GM21526 (cell line): ENCODE results near the gene ZSCAN30.

Source experiments
- ATAC-seq: cut with Tn5 transposase; IDR thresholded peaks from one replicate; pipeline ENCODE4 v1.9.1; 2021; ENCODE audit warnings: moderate library complexity; ENCODE audit not compliant: unreplicated experiment, low FRiP score

The ZSCAN30 gene

GRCh38 chr18:35283923-35284794 is 5.9 kb downstream of the ZSCAN30 start:
- ATAC-seq, result no peak

- ATAC-seq, result no peak
These were observed 7.7 kb downstream of the ZSCAN30 start for GRCh38 chr18:35282353-35282752.

- ATAC-seq, result no peak
These were observed 11.1 kb downstream of the ZSCAN30 start for GRCh38 chr18:35278969-35279368.

- ATAC-seq, result no peak
These were observed 11.9 kb downstream of the ZSCAN30 start for GRCh38 chr18:35278085-35278484.

- ATAC-seq, result no peak
These were observed 12.4 kb downstream of the ZSCAN30 start for GRCh38 chr18:35277633-35278032.

GRCh38 chr18:35276267-35276666 is 13.8 kb downstream of the ZSCAN30 start:
- no peak for ATAC-seq

GRCh38 chr18:35271656-35272055 is 18.4 kb downstream of the ZSCAN30 start:
- ATAC-seq, result no peak

GRCh38 chr18:35268821-35269220 is 21.2 kb downstream of the ZSCAN30 start:
- ATAC-seq, result no peak

GRCh38 chr18:35267809-35268208 is 22.2 kb downstream of the ZSCAN30 start:
- ATAC-seq, result no peak

- no peak for ATAC-seq
These were observed 22.8 kb downstream of the ZSCAN30 start for GRCh38 chr18:35267161-35267651.

GRCh38 chr18:35264409-35264808 is 25.6 kb downstream of the ZSCAN30 start:
- ATAC-seq, result no peak

- ATAC-seq, result no peak
These were observed 33.1 kb downstream of the ZSCAN30 start for GRCh38 chr18:35256947-35257346.

- no peak for ATAC-seq
These were observed 36.3 kb downstream of the ZSCAN30 start for GRCh38 chr18:35253655-35254287.

GRCh38 chr18:35252466-35252865 is 37.6 kb downstream of the ZSCAN30 start:
- ATAC-seq, result no peak

GRCh38 chr18:35248429-35248828 is 41.6 kb downstream of the ZSCAN30 start:
- no peak for ATAC-seq

- ATAC-seq, result no peak
These were observed 42.4 kb downstream of the ZSCAN30 start for GRCh38 chr18:35247412-35248249.

GRCh38 chr18:35246831-35247230 is 43.2 kb downstream of the ZSCAN30 start:
- no peak for ATAC-seq

GRCh38 chr18:35245719-35246317 is 44.2 kb downstream of the ZSCAN30 start:
- no peak for ATAC-seq

- ATAC-seq, result no peak
These were observed 45.4 kb downstream of the ZSCAN30 start for GRCh38 chr18:35244671-35245070.

- ATAC-seq, result no peak
These were observed 47.6 kb downstream of the ZSCAN30 start for GRCh38 chr18:35242426-35242825.

- peak; percentile 3 for ATAC-seq
These were observed 48.6 kb downstream of the ZSCAN30 start for GRCh38 chr18:35241448-35241804.
